Memory B cell (primary cell): ENCODE measurements around the gene NBEA.

Experiments
- ATAC-seq: fragments of 150-1000 bp; cut with Tn5 transposase; 2 replicates; pipeline ENCODE4 v1.10.0; 2021; ENCODE audit warnings: low read depth, mild to moderate bottlenecking, moderate library complexity
- DNase-seq, 2 donors: peaks; one replicate each; pipeline ENCODE4 v3.0.0; 2022; ENCODE audit warnings: low spot score in 2 of 2
- H3K27ac Mint-ChIP-seq: one replicate; pipeline ENCODE4 v1.8.0; 2022; ENCODE audit warnings: mild to moderate bottlenecking, moderate library complexity, mixed read lengths
- H3K27me3 Mint-ChIP-seq: one replicate; pipeline ENCODE4 v1.8.0; 2022; ENCODE audit warnings: mixed read lengths
- H3K36me3 Mint-ChIP-seq: one replicate; pipeline ENCODE4 v1.8.0; 2022; ENCODE audit warnings: mild to moderate bottlenecking, mixed read lengths
- H3K4me1 Mint-ChIP-seq: one replicate; pipeline ENCODE4 v1.8.0; 2022; ENCODE audit warnings: mixed read lengths
- H3K4me3 Mint-ChIP-seq: one replicate; pipeline ENCODE4 v1.8.0; 2022; ENCODE audit warnings: mild to moderate bottlenecking, moderate library complexity, mixed read lengths
- H3K9me3 Mint-ChIP-seq: one replicate; pipeline ENCODE4 v1.8.0; 2022; ENCODE audit warnings: mixed read lengths

The NBEA gene

DNA sequence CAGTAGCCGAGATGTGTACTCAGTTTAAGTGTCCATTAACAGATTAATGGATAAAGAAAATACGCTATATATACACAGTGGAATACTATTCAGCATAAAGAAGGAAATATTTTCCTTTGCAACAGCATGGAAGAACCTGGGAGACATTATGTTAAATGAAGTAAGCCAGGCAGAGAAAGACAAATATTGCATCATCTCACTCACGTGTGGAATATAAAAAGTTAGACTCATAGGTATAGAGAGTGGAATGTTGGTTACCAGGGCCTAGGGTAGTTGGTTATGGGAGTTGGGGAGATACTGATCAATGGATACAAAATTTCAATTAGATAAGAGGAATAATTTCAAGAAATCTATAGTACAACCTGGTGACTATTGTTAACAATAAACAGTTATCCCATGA lies 324.3 kb downstream of the NBEA start:
- Mint-ChIP-seq H3K4me3 (no peak overlapping the region), H3K27me3 (no peaks in the 10 kb centered on the region), H3K4me1 (no peaks in the 10 kb centered on the region), H3K9me3 (peaks cover 9% of the 10 kb centered on the region), H3K27ac (no peak overlapping the region), H3K36me3 (peaks cover 4% of the 10 kb centered on the region)
- DNase-seq (no peak), ATAC-seq (no peak)

DNA sequence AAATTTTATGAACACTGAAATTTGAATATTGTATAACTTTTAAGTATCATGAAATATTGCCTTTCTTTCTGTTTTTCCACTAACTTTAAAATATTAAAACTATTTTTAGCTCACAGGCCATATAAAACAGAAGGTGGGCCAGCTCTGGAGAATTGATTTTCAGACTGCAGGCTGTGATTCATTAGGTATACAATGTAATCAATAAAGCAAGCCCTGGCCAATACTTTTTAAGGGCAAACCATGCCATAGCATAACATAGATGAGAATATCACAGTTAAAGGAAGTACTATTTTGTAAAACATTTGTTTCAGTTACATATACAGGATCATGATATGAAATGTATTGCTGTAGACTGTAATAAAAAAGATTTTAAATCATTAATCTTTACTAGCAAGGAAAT lies 336.8 kb downstream of the NBEA start:
- Mint-ChIP-seq H3K36me3 (no peaks in the 10 kb centered on the region), H3K27ac (no peak overlapping the region), H3K4me1 (no peaks in the 10 kb centered on the region), H3K27me3 (no peaks in the 10 kb centered on the region), H3K4me3 (no peak overlapping the region), H3K9me3 (no peaks in the 10 kb centered on the region)
- no peak for ATAC-seq
- DNase-seq: no peak

DNA sequence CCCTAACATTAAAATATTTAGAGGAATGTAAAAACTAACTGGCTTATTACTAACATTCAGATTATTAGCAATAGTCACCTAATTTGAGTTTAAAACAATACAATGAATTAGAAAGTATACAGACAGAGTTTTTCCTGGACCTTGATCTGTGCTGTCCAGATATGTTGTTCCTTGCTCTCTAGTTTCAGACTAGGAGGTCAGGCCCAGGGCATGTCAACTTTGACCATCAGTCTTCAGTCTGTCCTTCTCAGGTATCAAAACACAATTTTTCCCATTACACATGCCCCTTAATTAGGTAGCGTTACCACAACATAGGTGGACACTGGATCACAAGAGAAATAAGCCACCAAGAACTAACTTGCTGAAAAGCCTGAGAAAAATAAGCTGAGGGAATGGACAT lies 337.4 kb downstream of the NBEA start:
- Mint-ChIP-seq H3K4me3 (no peak overlapping the region), H3K27me3 (no peaks in the 10 kb centered on the region), H3K36me3 (no peaks in the 10 kb centered on the region), H3K9me3 (no peaks in the 10 kb centered on the region), H3K4me1 (no peaks in the 10 kb centered on the region), H3K27ac (no peak overlapping the region)
- DNase-seq: no peak
- ATAC-seq: no peak

DNA sequence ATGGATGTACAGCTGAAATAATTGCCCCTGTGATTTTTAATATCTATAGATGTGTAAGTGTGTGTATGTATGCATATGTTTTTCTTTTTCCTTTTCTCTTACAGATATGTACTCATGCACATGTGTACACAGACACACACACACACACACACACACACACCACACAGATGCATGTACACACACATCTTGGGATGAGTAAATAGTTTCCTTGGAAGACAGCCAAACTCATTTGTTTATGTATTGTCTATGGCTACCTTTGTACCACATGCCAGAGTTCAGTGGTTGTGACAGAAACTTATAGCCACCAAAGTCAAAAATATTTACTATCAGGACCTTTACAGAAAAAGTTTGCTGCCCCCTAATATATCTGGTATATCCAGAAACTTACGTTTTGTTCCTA lies 341.8 kb downstream of the NBEA start:
- ATAC-seq (no peak), DNase-seq (no peak)
- H3K4me1 Mint-ChIP-seq: no peaks in the 10 kb centered on the region
- no peaks in the 10 kb centered on the region for H3K9me3 Mint-ChIP-seq
- H3K27ac Mint-ChIP-seq: no peak overlapping the region
- no peak overlapping the region for H3K4me3 Mint-ChIP-seq
- H3K27me3 Mint-ChIP-seq: no peaks in the 10 kb centered on the region
- no peaks in the 10 kb centered on the region for H3K36me3 Mint-ChIP-seq

- no peaks in the 10 kb centered on the region for H3K4me1 Mint-ChIP-seq
- H3K4me3 Mint-ChIP-seq: no peak overlapping the region
- no peaks in the 10 kb centered on the region for H3K36me3 Mint-ChIP-seq
- no peaks in the 10 kb centered on the region for H3K9me3 Mint-ChIP-seq
- DNase-seq: no peak
- H3K27ac Mint-ChIP-seq: no peak overlapping the region
- no peak for ATAC-seq
- no peaks in the 10 kb centered on the region for H3K27me3 Mint-ChIP-seq
These were observed 343.6 kb downstream of the NBEA start for GRCh38 chr13:35285677-35286076.

DNA sequence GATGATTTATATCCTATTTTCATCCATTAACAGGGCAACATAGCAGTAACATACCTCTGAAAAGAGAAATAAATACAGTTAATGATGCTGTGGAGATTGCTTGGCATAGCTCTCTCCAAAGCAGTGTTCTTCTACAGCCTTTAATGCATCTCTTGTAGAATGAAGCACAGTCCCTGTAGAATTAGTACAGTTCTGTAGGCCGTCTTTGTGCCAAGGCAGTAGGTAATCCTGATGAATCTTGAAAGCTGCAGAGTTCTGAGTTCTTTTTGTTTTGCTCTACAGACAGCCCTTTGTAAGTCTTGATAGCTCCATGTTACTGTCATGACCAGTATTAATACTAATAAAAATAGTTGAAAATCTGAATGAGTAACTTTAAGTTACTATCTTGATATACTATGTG lies 350.3 kb downstream of the NBEA start:
- Mint-ChIP-seq H3K9me3 (no peaks in the 10 kb centered on the region), H3K4me3 (no peak overlapping the region), H3K27ac (no peak overlapping the region), H3K36me3 (no peaks in the 10 kb centered on the region), H3K27me3 (no peaks in the 10 kb centered on the region), H3K4me1 (no peaks in the 10 kb centered on the region)
- DNase-seq (no peak), ATAC-seq (no peak)

DNA sequence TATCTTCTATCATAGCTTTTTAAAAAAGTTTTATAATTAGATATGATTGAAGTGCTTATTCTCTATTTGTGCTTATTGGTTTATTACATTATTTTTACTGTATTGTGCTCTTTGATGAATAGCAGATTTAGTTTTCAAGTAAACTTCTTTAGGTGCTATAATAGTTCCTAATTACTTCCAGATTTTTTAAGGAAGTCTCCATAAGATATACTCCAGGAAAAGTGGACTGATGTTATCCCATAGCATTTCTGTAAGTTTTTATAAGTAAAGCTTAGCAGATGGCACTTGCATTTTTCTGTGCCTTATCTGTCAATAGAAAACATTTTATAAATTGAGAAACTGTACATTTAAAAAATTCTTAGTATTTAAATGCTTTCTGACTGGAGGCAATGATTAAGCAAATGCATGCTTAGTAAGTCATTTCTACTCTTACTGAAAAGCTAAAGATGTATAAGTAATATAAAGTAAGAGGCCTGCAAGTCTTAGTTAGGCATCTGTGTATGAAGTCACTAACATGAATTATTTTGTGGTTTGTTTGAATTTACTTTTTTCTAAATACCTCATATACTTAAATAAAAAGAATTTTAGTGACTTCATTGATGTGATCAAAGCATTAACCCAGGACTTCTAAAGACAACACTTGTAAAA lies 351.6 kb downstream of the NBEA start:
- no peaks in the 10 kb centered on the region for H3K9me3 Mint-ChIP-seq
- ATAC-seq (no peak), DNase-seq (no peak)
- H3K36me3 Mint-ChIP-seq: no peaks in the 10 kb centered on the region
- no peak overlapping the region for H3K27ac Mint-ChIP-seq
- H3K4me3 Mint-ChIP-seq: no peak overlapping the region
- H3K4me1 Mint-ChIP-seq: no peaks in the 10 kb centered on the region
- no peaks in the 10 kb centered on the region for H3K27me3 Mint-ChIP-seq

GRCh38 chr13:35309706-35310105 lies 367.6 kb downstream of the NBEA start:
- no peaks in the 10 kb centered on the region for H3K9me3 Mint-ChIP-seq
- H3K4me3 Mint-ChIP-seq: no peak overlapping the region
- no peak for DNase-seq
- H3K27ac Mint-ChIP-seq: no peak overlapping the region
- no peaks in the 10 kb centered on the region for H3K4me1 Mint-ChIP-seq
- H3K36me3 Mint-ChIP-seq: peaks cover 2% of the 10 kb centered on the region
- ATAC-seq: no peak
- no peaks in the 10 kb centered on the region for H3K27me3 Mint-ChIP-seq

GRCh38 chr13:35332134-35332533 lies 390.1 kb downstream of the NBEA start:
- no peak overlapping the region for H3K4me3 Mint-ChIP-seq
- no peaks in the 10 kb centered on the region for H3K27me3 Mint-ChIP-seq
- H3K4me1 Mint-ChIP-seq: no peaks in the 10 kb centered on the region
- peaks cover 9% of the 10 kb centered on the region for H3K36me3 Mint-ChIP-seq
- no peak overlapping the region for H3K27ac Mint-ChIP-seq
- no peak for ATAC-seq
- peaks cover 3% of the 10 kb centered on the region for H3K9me3 Mint-ChIP-seq
- DNase-seq: no peak

GRCh38 chr13:35333157-35333556 lies 391.1 kb downstream of the NBEA start:
- no peak for DNase-seq
- no peak for ATAC-seq
- no peaks in the 10 kb centered on the region for H3K4me1 Mint-ChIP-seq
- peaks cover 3% of the 10 kb centered on the region for H3K9me3 Mint-ChIP-seq
- H3K27me3 Mint-ChIP-seq: no peaks in the 10 kb centered on the region
- no peak overlapping the region for H3K27ac Mint-ChIP-seq
- no peak overlapping the region for H3K4me3 Mint-ChIP-seq
- peaks cover 8% of the 10 kb centered on the region for H3K36me3 Mint-ChIP-seq

DNA sequence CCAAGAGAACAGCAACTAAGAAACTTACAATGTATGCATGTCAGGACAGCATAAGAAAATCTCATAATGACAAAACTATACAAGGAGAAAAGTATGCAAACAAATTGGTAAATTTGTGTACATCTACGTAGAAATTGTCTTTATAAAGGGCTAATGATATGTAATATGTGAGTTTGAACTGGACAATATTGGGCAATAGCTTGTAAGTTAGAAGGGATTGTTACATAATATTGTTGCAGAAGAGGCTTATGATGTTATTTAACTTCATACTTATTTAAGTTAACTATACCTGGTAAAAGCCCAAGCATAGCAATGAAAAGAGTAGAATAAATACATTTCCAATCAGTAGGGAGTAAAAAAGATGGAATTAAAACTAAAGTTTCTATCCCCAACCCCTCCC lies 400.4 kb downstream of the NBEA start:
- Mint-ChIP-seq H3K4me1 (no peaks in the 10 kb centered on the region), H3K4me3 (no peak overlapping the region), H3K9me3 (no peaks in the 10 kb centered on the region), H3K27ac (no peak overlapping the region), H3K27me3 (no peaks in the 10 kb centered on the region), H3K36me3 (peaks cover 2% of the 10 kb centered on the region)
- no peak for DNase-seq
- no peak for ATAC-seq

DNA sequence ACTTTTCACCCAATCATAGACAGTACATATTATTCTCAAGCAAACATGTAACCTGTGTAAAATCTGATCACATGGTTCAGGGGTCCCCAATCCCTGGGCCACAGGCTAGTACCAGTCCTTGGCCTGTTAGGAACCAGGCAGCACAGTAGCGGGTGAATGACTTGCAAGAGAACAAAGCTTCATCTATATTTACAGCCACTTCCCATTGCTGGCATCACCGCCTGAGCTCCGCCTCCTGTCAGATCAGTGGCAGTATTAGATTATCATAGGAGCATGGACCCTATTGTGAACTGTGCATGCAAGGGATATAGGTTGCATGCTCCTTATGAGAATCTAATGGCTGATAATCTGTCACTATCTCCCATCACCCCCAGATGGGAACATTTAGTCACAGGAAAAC lies 401.3 kb downstream of the NBEA start:
- Mint-ChIP-seq H3K27me3 (no peaks in the 10 kb centered on the region), H3K36me3 (peaks cover 2% of the 10 kb centered on the region), H3K4me1 (no peaks in the 10 kb centered on the region), H3K4me3 (no peak overlapping the region), H3K9me3 (no peaks in the 10 kb centered on the region), H3K27ac (no peak overlapping the region)
- ATAC-seq (no peak), DNase-seq (no peak)

GRCh38 chr13:35345992-35346391 lies 403.9 kb downstream of the NBEA start:
- ATAC-seq: no peak
- no peaks in the 10 kb centered on the region for H3K36me3 Mint-ChIP-seq
- no peaks in the 10 kb centered on the region for H3K9me3 Mint-ChIP-seq

DNA sequence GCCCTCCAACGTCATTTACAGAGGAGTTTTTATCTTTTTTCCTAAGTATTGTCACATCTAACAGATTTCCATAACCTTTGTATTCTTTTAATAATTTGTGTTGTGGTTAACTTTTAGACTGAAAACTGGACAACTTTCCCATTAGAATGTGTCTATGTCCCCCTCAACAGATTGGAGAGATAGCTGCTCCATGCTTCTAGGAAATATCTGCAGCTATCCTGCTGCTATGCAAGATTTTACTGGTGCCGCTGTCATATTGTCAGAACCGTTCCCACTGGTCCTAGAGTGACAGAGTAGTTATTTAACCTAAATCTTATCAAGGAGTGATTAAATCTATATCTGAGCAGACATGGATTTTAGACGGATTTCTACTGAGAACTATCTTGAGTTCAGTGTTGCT lies 404.4 kb downstream of the NBEA start:
- H3K27ac Mint-ChIP-seq: no peak overlapping the region
- H3K9me3 Mint-ChIP-seq: no peaks in the 10 kb centered on the region
- H3K4me1 Mint-ChIP-seq: no peaks in the 10 kb centered on the region
- ATAC-seq (no peak), DNase-seq (no peak)
- H3K4me3 Mint-ChIP-seq: no peak overlapping the region
- no peaks in the 10 kb centered on the region for H3K27me3 Mint-ChIP-seq
- H3K36me3 Mint-ChIP-seq: no peaks in the 10 kb centered on the region

More at GRCh38 chr13:35345992-35346391, 403.9 kb downstream of the NBEA start:
- DNase-seq: no peak
- Mint-ChIP-seq H3K27me3 (no peaks in the 10 kb centered on the region), H3K27ac (no peak overlapping the region), H3K4me3 (no peak overlapping the region), H3K4me1 (no peaks in the 10 kb centered on the region)

GRCh38 chr13:35347679-35348205 lies 405.7 kb downstream of the NBEA start:
- DNase-seq: no peak
- H3K27me3 Mint-ChIP-seq: no peaks in the 10 kb centered on the region
- ATAC-seq: no peak
- H3K27ac Mint-ChIP-seq: no peak overlapping the region
- H3K36me3 Mint-ChIP-seq: peaks cover 2% of the 10 kb centered on the region
- H3K9me3 Mint-ChIP-seq: no peaks in the 10 kb centered on the region
- H3K4me1 Mint-ChIP-seq: no peaks in the 10 kb centered on the region
- H3K4me3 Mint-ChIP-seq: no peak overlapping the region
